CD14-positive monocyte (primary cell): ENCODE results near the gene CTDNEP1. TPM values are rescaled to one million over a fixed set of nuclear protein-coding genes. Genes with fewer than 3 reads are reported as not detected.
A peak's percentile ranks its signal among the peaks of the same experiment; 100 is the strongest.

Experiments used
- DNase-seq, 3 donors: peaks; one replicate each; pipeline ENCODE4 v3.0.0-alpha.2; 2011 to 2022
- H2AFZ ChIP-seq: 2 replicates; pipeline ENCODE4 v1.6.0; 2012; ENCODE audit warnings: mild to moderate bottlenecking, low read depth, low read length, inconsistent platforms; ENCODE audit not compliant: insufficient read depth, poor library complexity, severe bottlenecking
- H3K27ac ChIP-seq, 2 donors: 1 replicate in 1 of 2; 2 replicates in 1 of 2; pipeline ENCODE4 v1.5.1; 2012 to 2013; ENCODE audit warnings: low read length in 2 of 2, control low read depth in 1 of 2, inconsistent platforms in 1 of 2, low read depth in 1 of 2, mild to moderate bottlenecking in 1 of 2
- H3K27me3 ChIP-seq, 2 donors: one replicate each; pipeline versions ENCODE4 v1.6.0 to v1.6.1; 2011 to 2013; ENCODE audit warnings: low read length in 2 of 2; ENCODE audit not compliant: control insufficient read depth in 2 of 2, insufficient read depth in 2 of 2
- H3K36me3 ChIP-seq, 2 donors: replicated peaks in 1 of 2; 1 replicate in 1 of 2; 2 replicates in 1 of 2; pipeline versions ENCODE4 v1.5.1 to v1.6.1; 2012 to 2013; ENCODE audit warnings: low read length in 2 of 2, control low read depth in 1 of 2, inconsistent platforms in 1 of 2, mild to moderate bottlenecking in 1 of 2; ENCODE audit not compliant: insufficient read depth in 2 of 2, control insufficient read depth in 1 of 2
- H3K4me1 ChIP-seq, 2 donors: 1 replicate in 1 of 2; 2 replicates in 1 of 2; pipeline versions ENCODE4 v1.5.1 to v1.6.1; 2012 to 2013; ENCODE audit warnings: low read length in 2 of 2, control low read depth in 1 of 2, inconsistent platforms in 1 of 2, mild to moderate bottlenecking in 1 of 2, moderate library complexity in 1 of 2; ENCODE audit not compliant: insufficient read depth in 2 of 2, control insufficient read depth in 1 of 2
- H3K4me2 ChIP-seq: replicated peaks from 2 replicates; pipeline ENCODE3; 2012; ENCODE audit warnings: low read length, moderate library complexity, mild to moderate bottlenecking; ENCODE audit not compliant: poor library complexity, severe bottlenecking; ENCODE audit errors: extremely low read depth
- H3K4me3 ChIP-seq, 3 experiments: fragments of 200-600 bp in 1 of 3; sonication (generic) in 1 of 3; replicated peaks in 1 of 3; 1 replicate in 2 of 3; 2 replicates in 1 of 3; pipeline ENCODE4 v1.5.1; 2011 to 2013; ENCODE audit warnings: low read length in 3 of 3, mild to moderate bottlenecking in 3 of 3, control low read depth in 2 of 3, low read depth in 2 of 3, inconsistent platforms in 1 of 3, moderate library complexity in 1 of 3
- H3K79me2 ChIP-seq: 2 replicates; pipeline ENCODE4 v1.6.0; 2012; ENCODE audit warnings: mild to moderate bottlenecking, control low read depth, inconsistent platforms, low read length, moderate library complexity; ENCODE audit not compliant: insufficient read depth
- H3K9ac ChIP-seq: 2 replicates; pipeline ENCODE4 v1.6.0; 2017; ENCODE audit warnings: low read length, mild to moderate bottlenecking; ENCODE audit not compliant: insufficient read depth, poor library complexity, severe bottlenecking
- H3K9me3 ChIP-seq, 2 donors: replicated peaks in 1 of 2; 1 replicate in 1 of 2; 2 replicates in 1 of 2; pipeline versions ENCODE4 v1.5.1 to v1.6.1; 2012 to 2013; ENCODE audit warnings: low read length in 2 of 2, control low read depth in 1 of 2; ENCODE audit not compliant: control insufficient read depth in 1 of 2, insufficient read depth in 1 of 2
- H4K20me1 ChIP-seq: 2 replicates; pipeline ENCODE4 v1.6.0; 2012; ENCODE audit warnings: mild to moderate bottlenecking, low read length, control low read depth, moderate library complexity; ENCODE audit not compliant: insufficient read depth
- H3K27ac Mint-ChIP-seq, 7 donors: one replicate each; pipeline ENCODE4 v1.8.0; 2020; ENCODE audit warnings: mild to moderate bottlenecking in 7 of 7, mixed read lengths in 7 of 7, moderate library complexity in 6 of 7, inconsistent platforms in 2 of 7
- H3K27me3 Mint-ChIP-seq, 3 donors: one replicate each; pipeline ENCODE4 v1.8.0; 2021 to 2022; ENCODE audit warnings: low read depth in 3 of 3, mild to moderate bottlenecking in 3 of 3, mixed read lengths in 3 of 3, moderate library complexity in 3 of 3, inconsistent platforms in 1 of 3
- H3K36me3 Mint-ChIP-seq, 2 donors: one replicate each; pipeline ENCODE4 v1.8.0; 2020; ENCODE audit warnings: mixed read lengths in 2 of 2, inconsistent platforms in 1 of 2, mild to moderate bottlenecking in 1 of 2
- H3K4me1 Mint-ChIP-seq: one replicate; pipeline ENCODE4 v1.8.0; 2020; ENCODE audit warnings: mild to moderate bottlenecking, mixed read lengths
- H3K4me3 Mint-ChIP-seq, 2 donors: one replicate each; pipeline ENCODE4 v1.8.0; 2020; ENCODE audit warnings: mild to moderate bottlenecking in 2 of 2, mixed read lengths in 2 of 2, moderate library complexity in 1 of 2
- H3K9me3 Mint-ChIP-seq, 7 donors: one replicate each; pipeline ENCODE4 v1.8.0; 2020 to 2022; ENCODE audit warnings: mixed read lengths in 7 of 7, mild to moderate bottlenecking in 6 of 7, moderate library complexity in 6 of 7, inconsistent platforms in 2 of 7
- WGBS: methylation state at CpG from one replicate; pipeline ENCODE4 v1.1.5; 2013; ENCODE audit warnings: missing lambda C conversion rate; ENCODE audit not compliant: insufficient coverage; 5-methylcytosine and 5-hydroxymethylcytosine counted together
- intact Hi-C, 2 donors: fragments of 100-400 bp; cut with micrococcal nuclease; formaldehyde crosslinking; loops; one replicate each; pipeline versions ENCODE4 v1.15.0 to v1.15.1; 2023
- polyA plus RNA-seq, 3 donors: library from polyadenylated mRNA; depleted of rRNA in 1 of 3; unstranded in 2 of 3; stranded (reverse) in 1 of 3; fragments of 300-500 nt in 2 of 3; fragments of >200 nt in 1 of 3; fragmentation: Illumina TruSeq in 2 of 3; gene quantifications; 1 replicate in 2 of 3; 2 replicates in 1 of 3; pipeline ENCODE4 v1.2.3, GENCODE V29; 2012 to 2021
- TF ChIP-seq, protein P1 (sequence below): fragments of 200-600 bp; IDR thresholded peaks from one replicate; pipeline ENCODE4 v1.8.0; 2022; ENCODE audit warnings: antibody characterized with exemption, mild to moderate bottlenecking

CTDNEP1 gene
- polyA plus RNA-seq, 3 donors = 29.5 to 198 (median 38.3) TPM

- Histone ChIP-seq H3K4me1 (peaks cover 4 to 9% of the 10 kb centered on the region in 2 donors), H3K36me3 (no peaks in the 10 kb centered on the region), H2AFZ (no peak overlapping the region), H3K9me3 (peaks cover 0 to 13% of the 10 kb centered on the region in 2 donors), H3K79me2 (no peaks in the 10 kb centered on the region), H3K27me3 (peaks cover 18 to 52% of the 10 kb centered on the region in 2 donors), H3K4me3 (no peak overlapping the region), H3K4me2 (no peak overlapping the region), H3K9ac (no peak overlapping the region), H3K27ac (no peak overlapping the region), H4K20me1 (no peaks in the 10 kb centered on the region)
- Mint-ChIP-seq H3K4me1 (peaks cover 5% of the 10 kb centered on the region), H3K9me3 (peaks cover 0 to 11% (median 9%) of the 10 kb centered on the region in 7 donors), H3K4me3 (no peak overlapping the region), H3K36me3 (peaks cover 0 to 4% of the 10 kb centered on the region in 2 donors), H3K27me3 (peaks cover 67 to 83% (median 67%) of the 10 kb centered on the region in 3 donors), H3K27ac (peak overlapping the region in 2 of 7 donors; percentile 30 to 33)
- TF ChIP-seq, protein P1, sequence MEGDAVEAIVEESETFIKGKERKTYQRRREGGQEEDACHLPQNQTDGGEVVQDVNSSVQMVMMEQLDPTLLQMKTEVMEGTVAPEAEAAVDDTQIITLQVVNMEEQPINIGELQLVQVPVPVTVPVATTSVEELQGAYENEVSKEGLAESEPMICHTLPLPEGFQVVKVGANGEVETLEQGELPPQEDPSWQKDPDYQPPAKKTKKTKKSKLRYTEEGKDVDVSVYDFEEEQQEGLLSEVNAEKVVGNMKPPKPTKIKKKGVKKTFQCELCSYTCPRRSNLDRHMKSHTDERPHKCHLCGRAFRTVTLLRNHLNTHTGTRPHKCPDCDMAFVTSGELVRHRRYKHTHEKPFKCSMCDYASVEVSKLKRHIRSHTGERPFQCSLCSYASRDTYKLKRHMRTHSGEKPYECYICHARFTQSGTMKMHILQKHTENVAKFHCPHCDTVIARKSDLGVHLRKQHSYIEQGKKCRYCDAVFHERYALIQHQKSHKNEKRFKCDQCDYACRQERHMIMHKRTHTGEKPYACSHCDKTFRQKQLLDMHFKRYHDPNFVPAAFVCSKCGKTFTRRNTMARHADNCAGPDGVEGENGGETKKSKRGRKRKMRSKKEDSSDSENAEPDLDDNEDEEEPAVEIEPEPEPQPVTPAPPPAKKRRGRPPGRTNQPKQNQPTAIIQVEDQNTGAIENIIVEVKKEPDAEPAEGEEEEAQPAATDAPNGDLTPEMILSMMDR = no peak
- no peak for DNase-seq
- WGBS = 94% methylated on average over 16 of the region's 18 CpGs
- intact Hi-C loops = loop anchor here in 1 of 2 donors (5.0 kb wide), 1 partner anchor 247 kb away; the partner anchor contains the start of gene SLC16A11
Observed at GRCh38 chr17:7289256-7290032, 37.9 kb upstream of the CTDNEP1 start.

- H3K4me2 ChIP-seq = no peak overlapping the region
- peak overlapping the region in 1 of 2 donors; percentile 5 for H3K4me3 Mint-ChIP-seq
- H3K9me3 Mint-ChIP-seq = peaks cover 0 to 15% (median 2%) of the 10 kb centered on the region in 7 donors
- TF ChIP-seq, protein P1 = no peak
- no peak overlapping the region for H2AFZ ChIP-seq
- H3K36me3 Mint-ChIP-seq = peaks cover 0 to 5% of the 10 kb centered on the region in 2 donors
- H3K36me3 ChIP-seq = no peaks in the 10 kb centered on the region
- no peaks in the 10 kb centered on the region for H3K79me2 ChIP-seq
- no peak overlapping the region for H3K27ac ChIP-seq
- peaks cover 64 to 83% (median 68%) of the 10 kb centered on the region in 3 donors for H3K27me3 Mint-ChIP-seq
- no peak overlapping the region for H3K27ac Mint-ChIP-seq
- over 99% methylated on average over 10 of the region's 12 CpGs for WGBS
- no peak overlapping the region for H3K9ac ChIP-seq
- H3K27me3 ChIP-seq = peaks cover 13 to 52% of the 10 kb centered on the region in 2 donors
- no peak overlapping the region for H3K4me3 ChIP-seq
- H3K4me1 ChIP-seq = peaks cover 21 to 25% of the 10 kb centered on the region in 2 donors
- intact Hi-C loops = no loop called here
- no peaks in the 10 kb centered on the region for H3K9me3 ChIP-seq
- DNase-seq = no peak
- H3K4me1 Mint-ChIP-seq = peaks cover 26% of the 10 kb centered on the region
- H4K20me1 ChIP-seq = no peaks in the 10 kb centered on the region
Observed at GRCh38 chr17:7285679-7286078, 34.1 kb upstream of the CTDNEP1 start.
